DOHH2 (cell line): ENCODE data around the gene TCEA2.
"Not testable (repeated sequence)": the region's sequence is repeated elsewhere in the genome, so short reads cannot be mapped to it uniquely, and the experiment has no call there.

ENCODE experiments used
- EZH2phosphoT487 ChIP-seq: fragments of 200-600 bp; sonication (generic); IDR thresholded peaks from 2 replicates; pipeline ENCODE4 v1.6.1; 2017; ENCODE audit warnings: borderline replicate concordance, mild to moderate bottlenecking, antibody characterized with exemption, low read length, moderate library complexity, mixed read lengths
- TF ChIP-seq, protein P1 (sequence below): fragments of 200-600 bp; sonication (generic); IDR thresholded peaks from one replicate; pipeline ENCODE4 v1.5.1; 2014; ENCODE audit warnings: antibody characterized with exemption, mild to moderate bottlenecking, low read depth, low read length; ENCODE audit not compliant: poor library complexity, severe bottlenecking

DNA sequence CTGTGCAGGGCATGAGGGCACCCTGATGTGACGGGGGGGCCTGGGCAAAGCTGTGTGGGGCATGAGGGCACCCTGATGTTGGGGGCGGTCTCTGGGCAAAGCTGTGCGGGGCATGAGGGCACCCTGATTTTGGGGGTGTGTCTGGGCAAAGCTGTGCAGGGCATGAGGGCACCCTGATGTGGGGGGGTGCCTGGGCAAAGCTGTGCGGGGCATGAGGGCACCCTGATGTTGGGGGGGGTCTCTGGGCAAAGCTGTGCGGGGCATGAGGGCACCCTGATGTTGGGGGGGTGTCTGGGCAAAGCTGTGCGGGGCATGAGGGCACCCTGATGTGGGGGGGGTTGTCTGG, 54.4 kb downstream of the TCEA2 start:
- TF ChIP-seq, protein P1, sequence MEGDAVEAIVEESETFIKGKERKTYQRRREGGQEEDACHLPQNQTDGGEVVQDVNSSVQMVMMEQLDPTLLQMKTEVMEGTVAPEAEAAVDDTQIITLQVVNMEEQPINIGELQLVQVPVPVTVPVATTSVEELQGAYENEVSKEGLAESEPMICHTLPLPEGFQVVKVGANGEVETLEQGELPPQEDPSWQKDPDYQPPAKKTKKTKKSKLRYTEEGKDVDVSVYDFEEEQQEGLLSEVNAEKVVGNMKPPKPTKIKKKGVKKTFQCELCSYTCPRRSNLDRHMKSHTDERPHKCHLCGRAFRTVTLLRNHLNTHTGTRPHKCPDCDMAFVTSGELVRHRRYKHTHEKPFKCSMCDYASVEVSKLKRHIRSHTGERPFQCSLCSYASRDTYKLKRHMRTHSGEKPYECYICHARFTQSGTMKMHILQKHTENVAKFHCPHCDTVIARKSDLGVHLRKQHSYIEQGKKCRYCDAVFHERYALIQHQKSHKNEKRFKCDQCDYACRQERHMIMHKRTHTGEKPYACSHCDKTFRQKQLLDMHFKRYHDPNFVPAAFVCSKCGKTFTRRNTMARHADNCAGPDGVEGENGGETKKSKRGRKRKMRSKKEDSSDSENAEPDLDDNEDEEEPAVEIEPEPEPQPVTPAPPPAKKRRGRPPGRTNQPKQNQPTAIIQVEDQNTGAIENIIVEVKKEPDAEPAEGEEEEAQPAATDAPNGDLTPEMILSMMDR: not testable (repeated sequence)
- not testable (repeated sequence) for TF ChIP-seq EZH2phosphoT487
